PFSK-1 (cell line): ENCODE measurements around the gene AUTS2.

Source experiments
- FOXP2 ChIP-seq: optimal IDR thresholded peaks from 2 replicates; pipeline ENCODE3; 2011; ENCODE audit warnings: borderline replicate concordance, control low read depth, inconsistent platforms; ENCODE audit not compliant: insufficient read depth; ENCODE audit errors: extremely low read length, extremely low read depth
- POLR2AphosphoS5 ChIP-seq: IDR thresholded peaks from 2 replicates; pipeline ENCODE4 v1.6.1; 2012; ENCODE audit warnings: low read depth, mild to moderate bottlenecking, control low read depth, low read length, moderate library complexity
- SIN3A ChIP-seq: IDR thresholded peaks from 2 replicates; pipeline ENCODE4 v1.6.1; 2012; ENCODE audit warnings: mild to moderate bottlenecking, low read length, moderate library complexity, borderline replicate concordance; ENCODE audit not compliant: insufficient read depth
- TAF1 ChIP-seq: IDR thresholded peaks from 2 replicates; pipeline ENCODE4 v1.6.1; 2012; ENCODE audit warnings: low read length, control low read depth, borderline replicate concordance; ENCODE audit not compliant: insufficient read depth
- TF ChIP-seq, protein P1 (sequence below), 2 experiments: IDR thresholded peaks; 2 replicates each; pipeline versions ENCODE4 v1.6.1 to v1.8.0; 2011 to 2012; ENCODE audit warnings: low read depth in 2 of 2, low read length in 2 of 2, control low read depth in 1 of 2, inconsistent platforms in 1 of 2, mild to moderate bottlenecking in 1 of 2, moderate library complexity in 1 of 2; ENCODE audit not compliant: insufficient read depth in 1 of 2

The AUTS2 gene

GRCh38 chr7:70492625-70493024 is 894.4 kb downstream of the AUTS2 start:
- TF ChIP-seq POLR2AphosphoS5 (no peak), TAF1 (no peak), FOXP2 (no peak), SIN3A (no peak)
- TF ChIP-seq, protein P1, sequence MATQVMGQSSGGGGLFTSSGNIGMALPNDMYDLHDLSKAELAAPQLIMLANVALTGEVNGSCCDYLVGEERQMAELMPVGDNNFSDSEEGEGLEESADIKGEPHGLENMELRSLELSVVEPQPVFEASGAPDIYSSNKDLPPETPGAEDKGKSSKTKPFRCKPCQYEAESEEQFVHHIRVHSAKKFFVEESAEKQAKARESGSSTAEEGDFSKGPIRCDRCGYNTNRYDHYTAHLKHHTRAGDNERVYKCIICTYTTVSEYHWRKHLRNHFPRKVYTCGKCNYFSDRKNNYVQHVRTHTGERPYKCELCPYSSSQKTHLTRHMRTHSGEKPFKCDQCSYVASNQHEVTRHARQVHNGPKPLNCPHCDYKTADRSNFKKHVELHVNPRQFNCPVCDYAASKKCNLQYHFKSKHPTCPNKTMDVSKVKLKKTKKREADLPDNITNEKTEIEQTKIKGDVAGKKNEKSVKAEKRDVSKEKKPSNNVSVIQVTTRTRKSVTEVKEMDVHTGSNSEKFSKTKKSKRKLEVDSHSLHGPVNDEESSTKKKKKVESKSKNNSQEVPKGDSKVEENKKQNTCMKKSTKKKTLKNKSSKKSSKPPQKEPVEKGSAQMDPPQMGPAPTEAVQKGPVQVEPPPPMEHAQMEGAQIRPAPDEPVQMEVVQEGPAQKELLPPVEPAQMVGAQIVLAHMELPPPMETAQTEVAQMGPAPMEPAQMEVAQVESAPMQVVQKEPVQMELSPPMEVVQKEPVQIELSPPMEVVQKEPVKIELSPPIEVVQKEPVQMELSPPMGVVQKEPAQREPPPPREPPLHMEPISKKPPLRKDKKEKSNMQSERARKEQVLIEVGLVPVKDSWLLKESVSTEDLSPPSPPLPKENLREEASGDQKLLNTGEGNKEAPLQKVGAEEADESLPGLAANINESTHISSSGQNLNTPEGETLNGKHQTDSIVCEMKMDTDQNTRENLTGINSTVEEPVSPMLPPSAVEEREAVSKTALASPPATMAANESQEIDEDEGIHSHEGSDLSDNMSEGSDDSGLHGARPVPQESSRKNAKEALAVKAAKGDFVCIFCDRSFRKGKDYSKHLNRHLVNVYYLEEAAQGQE (IDR thresholded peaks at IDR 0.05; ENCODE audit: insufficient read depth in 1 of 2, low read depth in 2 of 2, low read length in 2 of 2): no peak

- TF ChIP-seq, protein P1 (IDR thresholded peaks at IDR 0.05; ENCODE audit: insufficient read depth in 1 of 2, low read depth in 2 of 2, low read length in 2 of 2): no peak
- no peak for TF ChIP-seq POLR2AphosphoS5
- no peak for TF ChIP-seq TAF1
- no peak for TF ChIP-seq FOXP2
- no peak for TF ChIP-seq SIN3A
These were observed 896.2 kb downstream of the AUTS2 start for GRCh38 chr7:70494225-70495032.

DNA sequence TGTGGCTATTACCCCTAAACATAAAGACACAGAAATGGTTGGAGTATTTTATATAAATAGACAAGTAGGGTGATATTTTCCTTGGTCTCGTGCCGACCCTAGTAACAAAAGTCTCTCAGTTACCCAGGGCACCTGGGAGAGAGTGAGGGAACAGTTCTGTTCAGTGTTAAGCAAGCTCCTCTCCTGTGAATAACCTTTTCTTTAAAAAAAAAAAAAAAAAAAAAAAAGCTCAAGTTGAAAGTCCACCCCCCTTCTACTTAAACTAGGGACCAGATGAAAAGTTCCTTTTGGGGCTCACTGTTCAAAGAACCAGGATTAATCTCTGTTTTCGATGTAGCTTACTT is 896.7 kb downstream of the AUTS2 start:
- TF ChIP-seq POLR2AphosphoS5 (no peak), SIN3A (no peak), FOXP2 (no peak), TAF1 (no peak)
- TF ChIP-seq, protein P1 (IDR thresholded peaks at IDR 0.05; ENCODE audit: insufficient read depth in 1 of 2, low read depth in 2 of 2, low read length in 2 of 2): no peak

GRCh38 chr7:70497793-70498192 is 899.5 kb downstream of the AUTS2 start:
- TF ChIP-seq TAF1: no peak
- TF ChIP-seq, protein P1 (IDR thresholded peaks at IDR 0.05; ENCODE audit: insufficient read depth in 1 of 2, low read depth in 2 of 2, low read length in 2 of 2): no peak
- no peak for TF ChIP-seq SIN3A
- no peak for TF ChIP-seq POLR2AphosphoS5
- TF ChIP-seq FOXP2: no peak

GRCh38 chr7:70498232-70498992 is 900.1 kb downstream of the AUTS2 start:
- TF ChIP-seq FOXP2 (no peak), SIN3A (no peak), TAF1 (no peak), POLR2AphosphoS5 (no peak)
- TF ChIP-seq, protein P1 (IDR thresholded peaks at IDR 0.05; ENCODE audit: insufficient read depth in 1 of 2, low read depth in 2 of 2, low read length in 2 of 2): no peak
